NB4 (cell line): ENCODE data around the gene LONP2.

ENCODE experiments used
- POLR2A ChIP-seq: IDR thresholded peaks from 2 replicates; pipeline ENCODE4 v1.6.1; 2011; ENCODE audit warnings: mild to moderate bottlenecking; ENCODE audit not compliant: insufficient read length; ENCODE audit errors: extremely low read depth
- TF ChIP-seq, protein P1 (sequence below): IDR thresholded peaks from one replicate; pipeline ENCODE4 v1.5.1; 2012; ENCODE audit warnings: low read depth, low read length
- TF ChIP-seq, protein P2 (sequence below): IDR thresholded peaks from 2 replicates; pipeline ENCODE4 v1.6.1; 2011; ENCODE audit warnings: low read depth, low read length

DNA sequence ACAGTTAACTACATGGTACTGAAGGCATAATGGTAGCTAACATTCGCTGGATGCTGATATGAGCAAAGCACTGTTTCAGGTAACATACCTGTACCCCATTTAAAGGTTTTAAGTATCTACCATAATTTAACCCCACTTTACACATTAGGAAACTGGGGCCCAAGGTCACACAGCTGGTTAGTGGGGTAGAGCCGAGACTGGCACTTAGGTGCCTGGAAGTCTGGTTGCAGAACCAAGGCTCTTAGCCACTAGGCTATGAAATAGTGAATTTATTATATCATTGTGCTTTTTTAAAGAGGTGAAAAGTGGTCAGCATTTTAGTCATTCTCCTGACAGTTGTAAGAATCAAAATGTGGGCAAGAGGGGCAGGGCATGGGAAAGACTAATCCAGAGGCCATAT is 115.9 kb downstream of the LONP2 start:
- TF ChIP-seq, protein P1, sequence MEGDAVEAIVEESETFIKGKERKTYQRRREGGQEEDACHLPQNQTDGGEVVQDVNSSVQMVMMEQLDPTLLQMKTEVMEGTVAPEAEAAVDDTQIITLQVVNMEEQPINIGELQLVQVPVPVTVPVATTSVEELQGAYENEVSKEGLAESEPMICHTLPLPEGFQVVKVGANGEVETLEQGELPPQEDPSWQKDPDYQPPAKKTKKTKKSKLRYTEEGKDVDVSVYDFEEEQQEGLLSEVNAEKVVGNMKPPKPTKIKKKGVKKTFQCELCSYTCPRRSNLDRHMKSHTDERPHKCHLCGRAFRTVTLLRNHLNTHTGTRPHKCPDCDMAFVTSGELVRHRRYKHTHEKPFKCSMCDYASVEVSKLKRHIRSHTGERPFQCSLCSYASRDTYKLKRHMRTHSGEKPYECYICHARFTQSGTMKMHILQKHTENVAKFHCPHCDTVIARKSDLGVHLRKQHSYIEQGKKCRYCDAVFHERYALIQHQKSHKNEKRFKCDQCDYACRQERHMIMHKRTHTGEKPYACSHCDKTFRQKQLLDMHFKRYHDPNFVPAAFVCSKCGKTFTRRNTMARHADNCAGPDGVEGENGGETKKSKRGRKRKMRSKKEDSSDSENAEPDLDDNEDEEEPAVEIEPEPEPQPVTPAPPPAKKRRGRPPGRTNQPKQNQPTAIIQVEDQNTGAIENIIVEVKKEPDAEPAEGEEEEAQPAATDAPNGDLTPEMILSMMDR, result no peak
- no peak for TF ChIP-seq POLR2A
- TF ChIP-seq, protein P2, sequence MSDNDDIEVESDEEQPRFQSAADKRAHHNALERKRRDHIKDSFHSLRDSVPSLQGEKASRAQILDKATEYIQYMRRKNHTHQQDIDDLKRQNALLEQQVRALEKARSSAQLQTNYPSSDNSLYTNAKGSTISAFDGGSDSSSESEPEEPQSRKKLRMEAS, result no peak
